ENCODE data around the gene RPL19.

RPL19 gene

DNA sequence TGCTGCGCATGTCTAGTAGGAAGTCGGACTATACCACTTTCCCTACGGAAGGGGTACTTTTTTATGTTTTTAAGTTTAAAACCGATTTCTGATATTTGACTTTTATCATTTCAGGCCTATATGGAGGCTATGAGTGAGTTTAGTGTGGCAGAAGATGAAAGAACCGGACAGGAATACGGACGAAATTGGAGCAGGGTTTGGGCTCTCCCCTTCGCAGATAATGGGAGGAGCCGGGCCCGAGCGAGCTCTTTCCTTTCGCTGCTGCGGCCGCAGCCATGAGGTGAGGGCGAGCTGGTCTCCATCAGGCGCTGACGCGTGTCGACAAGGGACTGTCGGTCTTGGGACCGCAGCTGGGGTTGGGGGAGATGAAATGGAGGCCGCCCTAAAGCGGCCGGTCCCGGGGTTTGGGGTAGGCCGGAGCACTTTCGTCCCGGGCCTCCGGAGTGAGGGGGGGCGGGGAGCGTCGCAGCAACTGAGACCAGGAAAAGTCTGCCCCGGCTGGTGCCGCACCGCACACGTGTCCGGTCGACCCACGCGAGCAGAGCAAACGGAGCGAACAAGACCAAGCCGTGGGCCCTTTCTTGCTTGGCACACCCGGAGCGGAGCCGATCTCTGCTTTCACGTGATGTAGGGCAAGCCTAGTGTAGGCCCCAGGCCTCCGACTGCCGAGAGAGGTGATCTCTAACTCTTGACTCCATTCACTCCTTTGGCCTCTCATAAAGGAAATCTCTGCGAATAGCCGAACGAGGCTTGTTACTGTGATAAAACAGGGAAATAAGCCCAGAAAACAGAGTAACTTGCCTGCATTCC is at the start of gene RPL19:
Gene RPL19, plus strand, starts transcription at position 214 of the 810 bp plus-strand sequence. Its CDS starts 62 bp downstream, at position 276.
- H3K4me3 ChIP-seq (ENCODE audit: low read depth, low read length): peak within 1 kb of the TSS; percentile 92
- no peak for DNase-seq (ENCODE audit: low read depth)
- TF ChIP-seq, protein P1, sequence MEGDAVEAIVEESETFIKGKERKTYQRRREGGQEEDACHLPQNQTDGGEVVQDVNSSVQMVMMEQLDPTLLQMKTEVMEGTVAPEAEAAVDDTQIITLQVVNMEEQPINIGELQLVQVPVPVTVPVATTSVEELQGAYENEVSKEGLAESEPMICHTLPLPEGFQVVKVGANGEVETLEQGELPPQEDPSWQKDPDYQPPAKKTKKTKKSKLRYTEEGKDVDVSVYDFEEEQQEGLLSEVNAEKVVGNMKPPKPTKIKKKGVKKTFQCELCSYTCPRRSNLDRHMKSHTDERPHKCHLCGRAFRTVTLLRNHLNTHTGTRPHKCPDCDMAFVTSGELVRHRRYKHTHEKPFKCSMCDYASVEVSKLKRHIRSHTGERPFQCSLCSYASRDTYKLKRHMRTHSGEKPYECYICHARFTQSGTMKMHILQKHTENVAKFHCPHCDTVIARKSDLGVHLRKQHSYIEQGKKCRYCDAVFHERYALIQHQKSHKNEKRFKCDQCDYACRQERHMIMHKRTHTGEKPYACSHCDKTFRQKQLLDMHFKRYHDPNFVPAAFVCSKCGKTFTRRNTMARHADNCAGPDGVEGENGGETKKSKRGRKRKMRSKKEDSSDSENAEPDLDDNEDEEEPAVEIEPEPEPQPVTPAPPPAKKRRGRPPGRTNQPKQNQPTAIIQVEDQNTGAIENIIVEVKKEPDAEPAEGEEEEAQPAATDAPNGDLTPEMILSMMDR (IDR thresholded peaks at IDR 0.05; ENCODE audit: control insufficient read depth, extremely low read depth, insufficient read depth): no peak

DNA sequence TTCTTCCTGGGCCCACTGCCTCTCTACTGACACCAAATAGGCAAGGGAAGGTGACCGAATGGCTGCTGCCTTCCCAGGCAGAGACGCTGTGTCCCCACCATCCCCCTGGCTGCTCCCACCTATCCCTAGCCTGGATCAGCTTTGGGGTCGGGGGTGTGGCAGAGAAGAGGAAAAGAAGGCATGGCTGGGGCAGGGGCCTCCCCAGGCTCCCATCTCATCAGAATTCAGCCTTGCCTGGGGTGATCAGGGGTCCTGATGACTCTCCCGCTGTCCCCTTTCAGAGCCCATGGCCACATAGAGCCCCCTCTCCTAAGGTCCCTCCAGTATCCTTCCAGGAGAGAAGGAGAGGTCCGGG is 49.3 kb upstream of the RPL19 start:
- no peak overlapping the region for H3K4me3 ChIP-seq (ENCODE audit: low read depth, low read length)
- DNase-seq (ENCODE audit: low read depth): no peak
- TF ChIP-seq, protein P1 (IDR thresholded peaks at IDR 0.05; ENCODE audit: control insufficient read depth, extremely low read depth, insufficient read depth): no peak

DNA sequence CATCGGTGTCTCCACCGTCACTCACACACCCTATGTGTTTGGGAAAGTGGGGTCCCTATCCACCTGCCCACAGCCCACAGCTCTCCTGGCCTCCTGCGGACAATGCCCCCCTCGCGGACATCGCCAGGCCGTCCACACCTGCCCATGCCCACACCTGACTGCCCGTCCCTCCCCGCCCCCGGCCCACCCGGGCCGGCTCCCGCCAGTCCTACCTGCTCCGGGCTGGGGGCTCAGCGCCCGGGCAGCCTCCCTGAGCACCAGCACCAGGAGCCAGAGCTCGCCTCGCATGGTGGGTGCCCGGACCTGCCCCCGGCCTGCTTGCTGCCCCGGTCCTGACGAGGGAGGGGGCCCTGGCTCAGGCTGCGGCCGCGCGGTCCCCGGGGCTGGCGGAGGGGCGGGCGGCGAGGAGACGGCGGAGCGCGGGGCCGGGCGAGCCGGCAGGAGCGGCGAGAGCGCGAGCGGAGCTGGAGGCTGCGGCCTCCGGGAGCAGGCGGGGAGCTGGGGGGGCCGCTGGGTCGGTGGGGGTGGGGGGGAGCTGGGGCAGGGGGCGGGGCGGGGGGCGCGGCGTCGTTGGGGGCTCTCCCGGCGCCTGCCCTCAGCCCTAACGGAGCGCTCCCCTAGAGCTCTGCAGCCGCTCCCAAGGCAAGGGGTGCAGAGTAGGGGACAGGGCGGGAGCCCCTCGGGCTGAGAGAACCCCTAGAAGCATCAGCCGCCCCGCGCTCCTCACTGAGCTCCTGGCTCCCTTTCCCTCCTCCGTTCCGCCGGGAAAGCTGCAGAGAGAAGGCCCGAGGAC is 48.7 kb upstream of the RPL19 start, which contains the start of gene PLXDC1:
Gene PLXDC1, minus strand, starts transcription at position 488 of the 793 bp plus-strand sequence. Its CDS starts 200 bp downstream, at position 288.
- no peak for DNase-seq (ENCODE audit: low read depth)
- TF ChIP-seq, protein P1 (IDR thresholded peaks at IDR 0.05; ENCODE audit: control insufficient read depth, extremely low read depth, insufficient read depth): no peak
- peak within 1 kb of the TSS; percentile 80 for H3K4me3 ChIP-seq (ENCODE audit: low read depth, low read length)

DNA sequence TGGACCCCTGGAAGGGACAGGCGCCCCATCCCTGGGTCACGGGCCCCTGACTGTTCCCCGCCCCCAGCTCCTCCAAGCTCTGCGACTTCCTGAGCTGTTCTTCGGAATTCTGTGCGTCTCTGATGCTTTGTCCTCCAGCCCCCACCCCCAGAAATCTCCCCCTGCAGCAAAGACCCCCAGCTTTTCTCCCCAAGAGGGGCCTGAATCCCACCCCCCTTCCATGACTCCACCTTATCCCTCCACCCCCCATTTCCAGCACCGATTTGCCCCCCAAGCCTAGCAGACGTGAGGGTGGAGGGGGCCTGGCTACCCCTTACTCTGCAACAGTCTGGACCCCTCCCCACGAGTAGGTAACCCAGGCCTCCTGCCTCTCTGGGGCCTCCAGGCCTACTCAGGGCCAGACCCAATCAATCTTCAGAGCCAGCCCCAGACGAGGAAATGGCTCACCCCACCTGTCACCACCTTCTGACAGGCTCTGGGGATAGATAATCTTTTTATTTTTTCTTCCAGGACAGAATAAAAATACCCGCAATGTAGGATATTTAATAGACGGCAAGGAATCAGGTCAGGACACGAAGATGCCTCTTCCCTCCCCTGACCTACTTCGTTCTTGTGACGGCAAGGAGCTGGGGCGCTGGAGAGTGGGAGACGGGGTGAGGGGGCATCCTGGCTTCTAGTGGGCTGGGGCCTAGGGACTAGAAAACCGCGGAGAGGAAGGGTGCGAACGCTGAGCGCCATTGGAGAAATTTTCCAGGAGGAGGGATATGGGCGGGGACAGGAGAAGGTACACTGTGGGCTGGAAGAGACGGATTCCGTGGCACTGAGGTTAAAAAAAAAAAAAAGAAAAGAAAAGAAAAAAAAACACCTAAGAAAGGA is 47.9 kb upstream of the RPL19 start:
- no peak for DNase-seq (ENCODE audit: low read depth)
- TF ChIP-seq, protein P1 (IDR thresholded peaks at IDR 0.05; ENCODE audit: control insufficient read depth, extremely low read depth, insufficient read depth): no peak
- peak overlapping the region; percentile 80 for H3K4me3 ChIP-seq (ENCODE audit: low read depth, low read length)

DNA sequence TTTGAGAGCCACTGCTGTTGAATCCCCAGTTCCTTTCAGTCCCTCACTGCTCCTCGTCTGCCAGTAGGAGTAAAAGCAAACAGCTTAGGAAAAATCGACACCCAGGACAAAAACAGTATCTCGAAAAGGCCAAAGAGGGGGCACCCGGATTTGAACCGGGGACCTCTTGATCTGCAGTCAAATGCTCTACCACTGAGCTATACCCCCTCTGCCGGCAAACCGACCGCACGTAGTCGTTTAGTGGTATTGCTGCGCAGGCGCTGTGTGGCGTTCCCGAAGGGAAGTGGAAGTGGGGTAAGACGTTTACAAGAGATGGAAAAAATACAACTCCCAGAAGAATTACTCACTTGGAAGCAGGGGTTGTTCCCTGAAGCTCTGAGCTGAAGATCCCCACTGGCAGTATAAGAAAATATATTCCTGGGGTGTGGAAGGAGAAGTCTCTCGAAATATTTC is 46.5 kb upstream of the RPL19 start:
- TF ChIP-seq, protein P1 (IDR thresholded peaks at IDR 0.05; ENCODE audit: control insufficient read depth, extremely low read depth, insufficient read depth): no peak
- peak overlapping the region; percentile 80 for H3K4me3 ChIP-seq (ENCODE audit: low read depth, low read length)
- no peak for DNase-seq (ENCODE audit: low read depth)

DNA sequence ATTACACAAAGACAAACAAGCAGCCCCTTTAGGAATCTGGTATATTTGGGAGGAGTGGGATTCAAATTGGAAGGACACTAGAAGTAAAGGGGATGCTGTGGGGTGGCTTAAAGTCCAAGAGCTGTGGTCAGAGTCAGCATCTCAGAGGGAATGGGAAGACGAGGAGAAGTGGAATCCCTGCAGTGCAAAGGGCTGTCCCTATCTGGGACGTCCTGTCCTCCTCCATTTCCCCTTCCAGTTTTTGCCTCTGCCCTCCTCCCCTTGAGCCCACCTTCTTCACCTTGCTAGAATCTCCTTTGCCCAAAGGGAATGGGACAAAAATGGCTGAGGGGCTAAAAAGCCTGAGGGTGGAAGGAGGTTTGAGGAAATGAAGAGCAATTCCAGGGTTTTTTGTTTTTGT is 44.4 kb upstream of the RPL19 start:
- DNase-seq (ENCODE audit: low read depth): no peak
- no peak overlapping the region for H3K4me3 ChIP-seq (ENCODE audit: low read depth, low read length)
- TF ChIP-seq, protein P1 (IDR thresholded peaks at IDR 0.05; ENCODE audit: control insufficient read depth, extremely low read depth, insufficient read depth): no peak

All from LNCaP clone FGC (cell line).